ENCODE measurements around the gene EBF3.

EBF3 gene

GRCh38 chr10:129909531-129910256 lies 54.4 kb downstream of the EBF3 start:
- DNase-seq = no peak

GRCh38 chr10:129909080-129909479 lies 55.0 kb downstream of the EBF3 start:
- DNase-seq = no peak

DNA sequence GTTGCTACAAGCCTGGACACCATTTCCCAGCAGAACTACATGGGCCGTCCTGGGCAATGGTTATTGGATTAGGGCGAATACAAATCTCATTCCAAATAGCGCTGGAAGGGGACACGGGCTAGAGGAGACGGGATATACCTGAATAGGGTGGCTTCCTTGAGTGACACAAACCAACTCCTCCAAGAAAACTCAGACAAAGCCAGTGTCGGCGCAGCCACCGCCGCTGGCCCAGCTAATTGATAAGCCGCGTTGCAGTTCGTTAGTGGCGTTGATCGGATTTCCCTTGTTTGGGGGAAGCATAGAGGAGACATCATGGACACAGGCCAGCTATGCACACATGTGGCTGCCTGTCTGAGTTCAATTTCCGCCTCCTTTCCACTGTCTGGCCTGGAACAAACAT lies 55.7 kb downstream of the EBF3 start:
- DNase-seq = no peak

DNA sequence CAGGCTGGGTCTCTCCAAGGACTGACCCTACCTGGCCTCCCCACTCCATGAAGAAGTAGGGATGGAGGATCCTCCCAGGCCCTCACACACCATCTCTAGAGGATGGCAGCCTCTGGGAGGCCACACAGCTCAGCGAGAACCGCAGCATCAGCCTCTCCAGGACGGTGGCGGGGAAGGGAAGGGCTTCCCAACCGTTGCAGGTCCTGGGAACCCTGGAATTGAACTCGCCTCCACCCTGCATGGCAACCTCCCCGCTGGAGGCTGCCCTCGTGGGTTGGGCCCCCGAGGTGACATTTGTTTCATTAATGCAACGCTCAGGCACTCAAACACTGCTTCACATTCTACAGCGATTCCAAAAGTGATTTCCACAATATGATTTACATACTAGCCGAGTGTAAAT lies 58.5 kb downstream of the EBF3 start:
- DNase-seq = no peak

DNA sequence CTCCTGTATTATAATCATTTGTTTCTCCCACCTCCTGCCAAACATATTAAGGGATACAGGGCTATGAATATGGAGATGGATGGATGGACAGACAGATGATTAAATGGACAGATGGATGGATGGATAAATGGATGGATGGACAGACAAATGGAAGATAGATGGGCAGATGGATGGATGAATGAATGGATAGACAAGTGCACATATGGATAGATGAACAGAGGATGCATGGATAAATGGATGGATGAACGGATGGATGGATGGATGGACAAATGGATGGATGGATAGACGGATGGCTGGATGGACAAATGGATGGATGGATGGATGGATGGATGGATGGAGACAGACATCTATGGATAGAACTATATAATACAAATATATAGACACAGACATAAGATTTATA lies 59.8 kb downstream of the EBF3 start:
- no peak for DNase-seq

- DNase-seq = no peak
These were observed 62.6 kb downstream of the EBF3 start for GRCh38 chr10:129901389-129902006.

GRCh38 chr10:129900825-129901224 lies 63.2 kb downstream of the EBF3 start:
- no peak for DNase-seq

DNA sequence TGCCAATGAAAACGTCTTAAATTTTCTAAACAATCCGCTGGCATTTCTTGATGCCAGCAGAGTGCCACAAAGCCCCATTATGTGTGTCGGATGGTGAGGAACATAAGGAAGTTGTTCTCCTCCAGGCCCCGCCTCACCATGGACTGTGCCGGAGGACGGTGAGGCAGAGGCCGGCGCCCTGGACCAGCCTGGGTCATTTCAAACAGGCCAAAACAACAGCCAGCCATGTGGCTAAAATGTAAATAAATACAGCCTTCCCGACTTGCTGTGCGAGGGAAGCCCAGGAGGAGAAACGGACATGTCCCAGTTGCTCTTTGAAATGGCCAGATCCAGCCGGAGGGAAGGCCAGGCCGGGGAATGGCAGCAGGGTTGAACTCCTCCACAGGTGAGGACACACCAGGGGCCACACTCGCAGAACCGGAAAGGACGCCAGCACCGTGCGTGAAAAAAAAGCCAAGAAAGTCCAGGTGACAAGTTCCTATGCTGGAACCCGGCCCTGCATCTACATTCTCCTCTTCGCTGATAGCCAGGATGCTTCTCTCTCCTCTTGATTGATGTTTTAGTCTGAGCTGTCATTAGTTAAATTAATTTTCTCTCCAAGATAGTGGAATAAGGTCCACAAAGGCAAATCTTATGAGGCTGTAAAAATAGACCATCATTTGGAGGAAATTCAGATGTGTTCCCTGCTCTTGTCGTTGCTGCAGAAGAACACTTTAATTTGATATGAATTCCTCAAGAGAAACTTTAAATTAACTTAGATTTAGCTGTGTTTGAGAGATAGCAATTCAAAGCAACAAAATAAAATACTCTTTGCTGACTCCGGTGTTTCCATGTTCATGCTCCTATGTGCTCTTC lies 64.6 kb downstream of the EBF3 start:
- DNase-seq = no peak

DNA sequence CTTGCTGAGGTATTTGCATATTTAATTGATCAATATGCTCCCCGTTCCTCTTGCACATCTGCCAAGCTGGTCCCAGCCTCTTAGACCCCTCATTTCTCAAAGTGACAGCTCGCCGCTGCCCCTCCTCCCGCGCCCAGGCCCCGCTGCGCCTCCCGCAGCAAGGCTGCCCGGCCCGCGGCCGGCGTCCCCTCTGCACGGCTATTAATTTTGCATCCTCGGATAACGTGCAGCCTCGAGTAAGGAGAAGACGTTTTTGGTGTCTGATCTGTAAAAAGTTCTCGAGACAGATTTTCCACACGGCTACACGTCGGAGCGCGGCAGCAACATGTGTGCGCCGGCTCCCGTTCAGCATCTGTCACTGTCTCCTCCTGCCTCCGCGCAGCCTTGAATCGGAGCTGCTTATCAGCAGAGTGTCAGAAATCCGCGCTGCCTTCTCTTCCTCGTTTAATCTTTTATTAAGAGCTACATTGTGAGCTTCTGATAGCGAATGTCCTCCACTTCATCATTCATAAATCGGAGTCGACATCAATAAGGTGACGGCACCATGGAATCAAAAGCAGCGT lies 65.3 kb downstream of the EBF3 start:
- no peak for DNase-seq

GRCh38 chr10:129897871-129898626 lies 66.0 kb downstream of the EBF3 start:
- no peak for DNase-seq

DNA sequence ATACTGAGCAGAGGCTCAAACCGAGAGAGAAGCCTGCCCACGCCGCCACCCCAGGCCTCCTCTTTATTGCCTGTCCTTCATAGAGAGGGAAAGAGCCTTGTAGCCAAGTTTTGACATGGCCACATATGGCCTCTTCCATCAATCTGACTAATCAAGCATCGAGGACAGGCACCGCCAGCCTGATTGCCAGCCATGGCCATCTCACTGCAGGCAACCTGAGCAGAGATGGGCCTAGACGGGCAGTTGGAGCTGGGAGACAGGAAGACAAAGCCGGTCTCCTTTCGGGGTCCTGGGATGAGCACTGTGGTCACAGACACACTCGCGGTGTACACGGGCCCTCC lies 67.2 kb downstream of the EBF3 start:
- DNase-seq = no peak

GRCh38 chr10:129896136-129896859 lies 67.8 kb downstream of the EBF3 start:
- DNase-seq = no peak

DNA sequence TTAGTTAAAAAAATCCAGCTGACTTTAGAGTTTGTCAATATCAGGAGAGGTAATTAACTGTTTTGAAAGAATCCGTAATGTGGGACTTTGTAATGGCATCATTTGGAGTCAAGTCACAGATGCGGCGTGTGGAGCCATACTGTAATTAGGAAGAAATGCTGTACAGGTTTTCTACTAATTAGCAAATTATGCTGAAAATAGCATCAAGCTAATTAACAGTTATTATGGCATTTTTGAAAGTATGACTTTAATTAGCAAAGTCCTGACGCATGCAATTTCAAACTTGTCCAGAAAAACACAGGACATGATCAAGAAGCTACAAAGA lies 68.3 kb downstream of the EBF3 start:
- no peak for DNase-seq

GRCh38 chr10:129894698-129895097 lies 69.4 kb downstream of the EBF3 start:
- DNase-seq = no peak

DNA sequence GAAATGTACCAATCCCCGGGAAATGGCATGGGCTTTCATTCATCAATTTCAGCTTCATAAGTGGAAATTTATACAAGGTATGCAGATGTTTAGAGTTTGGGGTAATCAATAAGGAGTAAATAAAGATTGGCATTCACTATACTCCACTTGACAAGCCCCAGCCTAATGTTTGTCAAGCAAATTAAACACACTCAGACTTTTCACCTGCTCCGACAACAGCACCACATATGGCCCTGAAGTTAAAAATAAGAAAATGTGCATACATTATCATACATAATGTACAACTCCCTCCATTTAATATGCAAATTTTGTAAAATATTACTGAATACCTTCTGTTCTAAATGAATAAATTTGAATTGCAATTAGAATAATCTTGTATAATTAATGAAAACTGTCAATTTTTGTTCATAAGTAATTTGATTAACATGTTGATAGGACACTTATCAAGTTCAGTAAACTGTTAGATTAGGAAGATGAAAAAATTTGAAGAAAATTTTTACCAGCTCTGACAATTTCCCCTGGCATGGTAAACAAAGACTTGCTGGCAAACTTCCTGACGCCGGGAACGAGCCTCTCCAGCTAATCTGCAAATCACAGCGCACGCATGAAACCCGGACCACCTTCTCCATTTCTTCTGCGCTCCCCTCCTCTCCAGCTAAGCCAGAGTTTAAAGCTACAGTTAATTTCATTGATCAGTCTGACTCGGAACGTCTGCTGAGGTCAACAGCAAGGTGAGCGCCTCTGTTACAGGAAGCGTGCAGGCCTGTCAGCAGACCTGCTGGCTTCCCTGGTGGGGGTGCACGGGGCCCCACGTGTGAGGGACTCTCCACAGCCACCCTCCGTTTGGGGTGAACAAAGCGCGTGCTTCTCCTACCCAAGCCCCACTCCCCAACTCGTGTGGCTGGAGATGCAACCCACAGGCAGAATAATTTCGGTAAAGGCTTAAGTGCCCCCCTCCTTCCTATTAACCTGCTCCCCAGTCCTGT lies 70.7 kb downstream of the EBF3 start:
- no peak for DNase-seq

DNA sequence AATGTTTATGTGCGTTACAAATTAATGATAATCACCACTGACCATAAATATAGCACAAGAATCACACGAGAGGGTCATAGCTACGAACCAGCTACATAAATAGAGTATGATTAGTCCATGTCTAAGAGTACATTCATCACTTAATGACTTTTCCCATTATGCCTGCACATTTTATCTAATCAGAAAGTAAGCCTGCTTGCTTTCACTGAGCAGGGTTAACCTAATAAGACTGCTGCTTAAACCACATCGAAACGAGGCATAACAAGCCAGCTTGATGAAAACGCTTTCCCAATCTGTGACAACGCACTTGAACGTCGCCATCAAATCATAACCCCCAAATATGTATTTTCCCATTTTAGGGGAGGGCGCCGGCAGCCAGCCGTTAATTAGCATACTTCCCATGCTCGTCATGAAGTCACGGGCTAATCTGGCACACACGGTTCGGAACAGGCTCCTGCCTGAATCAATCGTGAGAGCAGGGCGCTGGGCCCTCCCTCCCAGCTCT lies 71.5 kb downstream of the EBF3 start:
- DNase-seq = no peak

- DNase-seq = no peak
These were observed 72.3 kb downstream of the EBF3 start for GRCh38 chr10:129891806-129892205.

GRCh38 chr10:129890170-129890569 lies 73.9 kb downstream of the EBF3 start:
- DNase-seq = no peak

DNA sequence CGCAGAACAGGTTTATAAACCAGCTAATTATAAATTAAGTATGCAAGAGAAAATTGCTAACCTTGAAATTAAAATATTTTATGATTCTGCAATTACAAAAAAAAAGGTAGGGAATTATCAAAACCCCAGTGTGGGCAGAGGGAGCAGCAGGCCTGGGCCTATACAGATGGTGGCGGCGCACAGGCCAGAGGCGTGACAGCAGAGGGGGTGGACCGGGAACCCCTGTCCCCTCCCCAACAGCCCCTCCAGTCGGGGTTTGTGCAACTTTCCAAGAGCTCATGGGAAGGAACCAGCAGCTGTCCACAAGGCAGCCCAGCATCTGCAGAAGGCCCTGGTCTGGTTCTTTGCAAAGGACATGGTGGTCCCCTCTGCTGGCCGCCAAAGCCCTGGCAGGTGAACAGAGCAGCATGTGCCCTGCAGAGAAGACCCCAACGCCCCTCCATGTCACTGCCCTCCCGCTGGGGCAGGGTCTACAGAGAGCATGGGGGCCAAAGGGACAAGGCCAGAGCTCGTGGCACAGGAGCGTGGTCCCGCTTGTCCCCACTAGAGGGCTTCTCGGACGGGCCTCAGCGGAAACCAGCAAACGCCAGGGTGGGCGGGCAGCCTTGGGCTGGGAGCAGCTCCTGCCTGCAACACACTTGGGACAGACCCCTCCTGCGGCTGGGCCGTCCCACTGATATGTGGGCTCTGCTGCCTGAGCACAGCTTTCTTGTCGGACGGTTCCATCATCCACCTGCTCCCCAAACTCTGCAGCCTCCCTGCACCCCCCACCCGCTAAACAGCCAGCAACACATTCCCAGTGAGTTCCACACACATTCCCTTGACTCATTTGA lies 75.1 kb downstream of the EBF3 start:
- DNase-seq = peak in 1 of 2 donors; percentile 24

All from CD4-positive, alpha-beta T cell treated with Interleukin-1 beta for 1 hour (primary cell).